HFF-Myc (cell line): ENCODE results near the gene STK10.

ENCODE experiments used
- DNase-seq: peaks from one replicate; pipeline ENCODE4 v3.0.0-alpha.2; 2011; ENCODE audit warnings: low read depth; ENCODE audit errors: extremely low read depth
- H3K4me3 ChIP-seq: replicated peaks from 2 replicates; pipeline ENCODE4 v1.5.1; 2011; ENCODE audit warnings: low read depth, mild to moderate bottlenecking, control low read depth, low read length
- TF ChIP-seq, protein P1 (sequence below): IDR thresholded peaks from 2 replicates; pipeline ENCODE4 v1.5.1; 2012; ENCODE audit warnings: mild to moderate bottlenecking, low read depth, low read length, control low read depth; ENCODE audit errors: missing control alignments

STK10 gene

DNA sequence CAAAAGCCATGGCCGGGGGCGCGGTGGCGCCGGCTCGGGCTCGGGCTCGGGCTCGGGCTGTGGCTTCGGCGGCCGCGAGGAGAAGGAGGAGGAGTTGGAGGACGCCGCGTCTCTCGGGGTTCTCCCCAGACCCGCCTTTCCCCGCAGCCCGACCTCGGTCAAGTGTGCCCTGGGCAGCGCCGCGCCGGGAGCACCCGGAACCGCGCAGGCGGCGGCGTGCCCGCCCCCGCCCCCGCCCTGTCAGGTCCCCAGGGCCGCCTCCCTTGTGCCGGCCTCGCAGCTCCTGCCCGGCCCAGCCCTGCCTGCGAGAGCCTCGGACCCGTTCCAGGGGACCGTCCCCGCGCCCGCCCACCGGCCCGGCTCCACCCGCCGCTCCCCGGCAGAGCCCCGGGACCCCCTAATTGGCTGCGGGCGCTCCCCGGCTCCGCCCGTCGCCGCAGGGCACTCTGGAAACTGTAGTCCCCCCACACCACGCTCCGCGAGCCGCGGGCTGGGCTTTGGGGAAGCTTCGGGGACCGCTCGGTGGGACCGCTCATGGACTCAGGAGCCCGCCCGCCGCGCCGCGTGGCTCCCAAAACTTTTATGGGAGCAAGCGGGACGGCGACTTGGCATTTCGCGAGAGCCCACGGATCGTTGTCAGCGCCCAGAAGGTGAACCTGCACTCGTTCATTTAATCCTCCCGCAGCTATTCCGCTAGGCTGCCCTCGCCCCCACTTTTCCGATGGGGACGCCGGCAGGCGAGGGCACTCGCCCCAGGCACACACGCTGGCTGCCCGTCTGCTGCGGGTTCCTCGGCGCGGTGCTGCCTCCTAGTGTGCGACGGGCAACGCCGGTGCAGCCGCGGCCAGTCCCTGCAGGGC lies at the start of gene STK10:
TSS of gene STK10 (minus strand) at position 192 of the 860 bp plus-strand sequence. CDS start at position 10, 182 bp downstream.
- peak within 1 kb of the TSS; percentile 94 for H3K4me3 ChIP-seq
- peak; percentile 61 for DNase-seq
- TF ChIP-seq, protein P1, sequence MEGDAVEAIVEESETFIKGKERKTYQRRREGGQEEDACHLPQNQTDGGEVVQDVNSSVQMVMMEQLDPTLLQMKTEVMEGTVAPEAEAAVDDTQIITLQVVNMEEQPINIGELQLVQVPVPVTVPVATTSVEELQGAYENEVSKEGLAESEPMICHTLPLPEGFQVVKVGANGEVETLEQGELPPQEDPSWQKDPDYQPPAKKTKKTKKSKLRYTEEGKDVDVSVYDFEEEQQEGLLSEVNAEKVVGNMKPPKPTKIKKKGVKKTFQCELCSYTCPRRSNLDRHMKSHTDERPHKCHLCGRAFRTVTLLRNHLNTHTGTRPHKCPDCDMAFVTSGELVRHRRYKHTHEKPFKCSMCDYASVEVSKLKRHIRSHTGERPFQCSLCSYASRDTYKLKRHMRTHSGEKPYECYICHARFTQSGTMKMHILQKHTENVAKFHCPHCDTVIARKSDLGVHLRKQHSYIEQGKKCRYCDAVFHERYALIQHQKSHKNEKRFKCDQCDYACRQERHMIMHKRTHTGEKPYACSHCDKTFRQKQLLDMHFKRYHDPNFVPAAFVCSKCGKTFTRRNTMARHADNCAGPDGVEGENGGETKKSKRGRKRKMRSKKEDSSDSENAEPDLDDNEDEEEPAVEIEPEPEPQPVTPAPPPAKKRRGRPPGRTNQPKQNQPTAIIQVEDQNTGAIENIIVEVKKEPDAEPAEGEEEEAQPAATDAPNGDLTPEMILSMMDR = peak; percentile 87

DNA sequence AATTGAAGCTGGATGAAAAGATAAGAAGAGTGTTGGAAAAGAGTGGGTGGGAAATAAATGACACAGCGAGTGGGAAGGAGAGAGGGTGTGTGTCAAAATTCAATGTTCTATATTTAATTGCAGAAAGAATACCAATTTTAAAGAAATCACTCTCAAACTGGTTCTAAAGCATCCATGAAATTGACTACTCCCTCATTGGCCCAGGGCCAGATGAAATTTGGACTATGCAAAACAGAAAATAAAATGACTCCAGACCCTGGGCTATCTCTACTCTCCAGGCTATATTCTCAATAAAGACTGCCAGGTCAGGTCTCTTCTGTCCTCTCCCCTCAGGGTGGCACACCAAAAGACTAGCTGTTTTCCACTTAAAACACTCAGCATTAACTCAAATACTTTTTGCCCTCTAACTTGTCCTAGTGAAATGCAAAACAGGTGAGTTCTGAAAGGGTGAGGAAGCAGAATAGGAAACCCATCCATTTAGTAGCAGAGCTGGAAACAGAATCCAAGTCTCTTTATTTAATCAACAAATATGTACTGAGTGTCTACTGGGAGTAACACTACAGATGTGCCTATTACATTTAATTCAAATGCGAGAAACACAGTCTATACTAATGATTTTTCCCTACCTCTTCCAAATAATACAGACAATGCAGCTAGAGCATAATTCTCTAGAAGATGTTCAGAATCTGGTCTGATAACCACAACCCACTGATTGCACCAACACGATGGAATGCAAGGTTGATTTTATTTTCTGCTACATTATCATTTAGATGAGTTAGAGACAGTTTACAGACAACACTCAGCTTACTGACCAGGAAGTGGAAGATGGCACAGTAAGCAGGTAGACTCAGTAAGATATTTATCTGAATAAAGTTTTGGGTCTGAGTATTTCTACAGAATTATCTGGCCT lies 48.1 kb upstream of the STK10 start:
- TF ChIP-seq, protein P1 = no peak
- H3K4me3 ChIP-seq = no peak overlapping the region
- DNase-seq = no peak

DNA sequence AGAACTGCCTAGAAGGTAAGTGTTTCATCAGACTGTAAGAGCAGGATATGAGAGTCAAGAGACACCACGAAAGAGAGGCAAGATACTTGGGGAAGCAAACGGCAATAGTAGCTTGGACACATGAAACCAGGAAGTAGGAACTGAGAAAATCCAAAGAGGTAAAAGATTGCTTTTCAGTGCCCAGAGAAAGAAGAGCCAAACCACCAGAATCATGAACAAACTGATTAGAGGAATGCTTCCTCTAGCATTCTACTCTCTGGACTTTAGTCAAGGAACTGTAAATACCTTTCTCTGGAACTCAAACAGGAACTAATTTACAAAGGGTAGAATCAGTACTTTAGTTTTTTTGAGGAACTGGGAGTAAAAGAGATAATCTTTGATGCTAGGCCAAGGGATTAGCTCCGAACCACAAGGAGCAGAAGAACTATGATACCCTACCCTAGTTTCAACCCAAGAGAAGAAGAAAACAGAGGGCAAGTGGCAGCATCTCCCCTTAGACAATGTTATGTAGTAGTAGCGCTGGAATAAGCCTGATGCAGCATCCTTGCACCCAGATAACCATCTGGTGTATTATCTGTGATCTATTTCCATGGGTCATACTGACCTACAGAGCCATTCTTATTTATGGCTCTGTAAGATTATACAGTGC lies 47.2 kb upstream of the STK10 start:
- no peak for DNase-seq
- TF ChIP-seq, protein P1 = no peak
- no peak overlapping the region for H3K4me3 ChIP-seq

DNA sequence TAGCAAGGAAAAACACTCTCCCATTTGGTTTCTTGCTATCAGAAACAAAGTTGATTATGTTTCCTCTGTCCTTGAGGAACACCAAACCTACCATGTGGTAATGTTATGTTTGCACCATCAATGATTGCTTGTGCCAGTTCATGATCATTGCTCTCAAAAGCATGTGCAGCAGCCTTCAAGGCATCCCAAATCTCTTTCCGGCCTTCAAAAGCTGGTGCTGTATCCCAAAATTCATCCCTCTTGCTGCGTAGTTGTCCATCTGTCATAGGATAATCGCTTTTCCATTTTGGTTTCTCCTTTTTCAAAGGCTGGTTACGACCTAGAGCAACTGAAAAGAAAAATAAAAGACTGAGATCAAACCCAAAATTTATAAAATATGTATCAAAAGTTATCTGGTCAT lies 46.0 kb upstream of the STK10 start:
- no peak overlapping the region for H3K4me3 ChIP-seq
- DNase-seq = no peak
- TF ChIP-seq, protein P1 = no peak

DNA sequence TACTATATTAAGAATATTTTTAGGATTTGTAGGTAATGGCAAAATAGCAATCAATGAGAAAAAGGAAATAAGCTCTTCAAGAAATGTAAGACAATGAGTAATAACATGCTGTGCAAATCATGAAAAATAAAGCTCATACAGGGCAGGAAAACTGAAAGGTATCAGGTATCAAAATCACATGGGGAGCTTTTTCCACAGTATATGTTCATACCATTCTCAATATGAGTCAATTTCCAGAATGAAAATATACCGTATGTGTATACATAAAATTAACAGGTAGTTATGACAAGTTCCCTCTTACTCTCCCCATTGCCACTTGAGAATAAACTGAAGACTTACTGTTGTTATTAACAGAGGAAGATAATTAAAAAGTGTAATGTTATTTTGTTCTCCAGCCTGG lies 41.9 kb upstream of the STK10 start:
- TF ChIP-seq, protein P1 = no peak
- H3K4me3 ChIP-seq = no peak overlapping the region
- DNase-seq = no peak

DNA sequence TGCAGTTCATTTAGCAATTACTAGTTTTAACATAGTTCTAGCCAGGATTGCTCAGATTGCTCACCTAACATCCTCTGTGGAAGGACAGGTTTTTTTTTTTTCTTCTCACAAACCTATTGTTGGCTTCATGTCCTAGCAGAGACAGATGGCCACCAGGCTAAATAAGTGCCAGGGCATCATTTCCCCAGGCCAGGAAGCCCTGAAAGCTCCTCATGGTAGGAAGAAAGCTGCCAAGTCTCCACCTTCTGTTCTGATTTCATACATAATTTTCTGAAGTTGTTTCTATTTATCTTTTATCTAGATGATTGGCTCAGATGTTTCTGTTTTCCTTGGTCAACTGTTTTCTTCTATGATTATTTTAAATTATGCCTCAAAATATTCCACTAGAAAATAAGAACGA lies 37.0 kb upstream of the STK10 start:
- DNase-seq = no peak
- TF ChIP-seq, protein P1 = no peak
- H3K4me3 ChIP-seq = no peak overlapping the region
